ENCODE measurements around the gene SNX18.

The SNX18 gene

DNA sequence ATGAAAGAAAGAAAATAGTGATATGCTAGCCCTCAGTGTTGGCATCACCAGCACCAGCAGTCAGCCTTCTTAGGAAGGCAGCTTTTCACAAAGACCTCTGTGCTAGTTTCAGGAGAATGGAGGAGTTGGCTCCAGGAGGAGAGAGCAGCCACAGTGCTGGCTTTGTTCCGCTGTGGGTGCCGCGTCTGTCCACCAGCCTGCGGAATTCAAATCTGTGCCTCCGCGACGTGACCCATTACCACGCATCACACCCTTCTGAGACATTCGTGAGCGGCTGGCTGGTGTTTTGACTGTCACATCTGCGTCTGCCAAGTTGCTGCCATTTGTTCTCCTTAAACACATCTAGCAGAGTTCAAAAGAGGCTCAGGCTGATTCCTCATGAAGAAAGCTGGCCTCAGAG is 34.4 kb downstream of the SNX18 start:
- no peak for TF ChIP-seq EZH2phosphoT487 (IDR thresholded peaks at IDR 0.05; ENCODE audit: borderline replicate concordance, low read length)
- TF ChIP-seq CTCF (IDR thresholded peaks at IDR 0.05; ENCODE audit: low read depth, low read length, poor library complexity, severe bottlenecking), result no peak
- Histone ChIP-seq H3K9me2 (replicated peaks; ENCODE audit: control insufficient read depth, low read length) (no peaks in the 10 kb centered on the region), H3K9me3 (ENCODE audit: control insufficient read depth, insufficient read depth, low read length) (no peaks in the 10 kb centered on the region), H4K20me1 (ENCODE audit: control insufficient read depth, insufficient read depth, low read depth, low read length) (no peaks in the 10 kb centered on the region), H3K36me3 (ENCODE audit: control insufficient read depth, low read length) (no peaks in the 10 kb centered on the region), H3K27ac (ENCODE audit: low read depth, low read length) (no peak overlapping the region), H3K4me2 (ENCODE audit: low read length) (no peak overlapping the region), H3K4me1 (ENCODE audit: control insufficient read depth, low read length) (no peaks in the 10 kb centered on the region), H3K27me3 (ENCODE audit: control insufficient read depth, low read length) (no peaks in the 10 kb centered on the region), H3K79me2 (ENCODE audit: control insufficient read depth, low read length) (no peaks in the 10 kb centered on the region), H3F3A (ENCODE audit: control insufficient read depth, insufficient read depth) (no peaks in the 10 kb centered on the region), H3K4me3 (ENCODE audit: low read length) (no peak overlapping the region)

- Histone ChIP-seq H3K27me3 (ENCODE audit: control insufficient read depth, low read length) (no peaks in the 10 kb centered on the region), H3K9me2 (replicated peaks; ENCODE audit: control insufficient read depth, low read length) (no peaks in the 10 kb centered on the region), H3K4me2 (ENCODE audit: low read length) (no peak overlapping the region), H3K4me3 (ENCODE audit: low read length) (no peak overlapping the region), H3K79me2 (ENCODE audit: control insufficient read depth, low read length) (no peaks in the 10 kb centered on the region), H3F3A (ENCODE audit: control insufficient read depth, insufficient read depth) (no peaks in the 10 kb centered on the region), H3K36me3 (ENCODE audit: control insufficient read depth, low read length) (no peaks in the 10 kb centered on the region), H3K9me3 (ENCODE audit: control insufficient read depth, insufficient read depth, low read length) (no peaks in the 10 kb centered on the region), H4K20me1 (ENCODE audit: control insufficient read depth, insufficient read depth, low read depth, low read length) (no peaks in the 10 kb centered on the region), H3K4me1 (ENCODE audit: control insufficient read depth, low read length) (no peaks in the 10 kb centered on the region), H3K27ac (ENCODE audit: low read depth, low read length) (no peak overlapping the region)
- no peak for TF ChIP-seq EZH2phosphoT487 (IDR thresholded peaks at IDR 0.05; ENCODE audit: borderline replicate concordance, low read length)
- TF ChIP-seq CTCF (IDR thresholded peaks at IDR 0.05; ENCODE audit: low read depth, low read length, poor library complexity, severe bottlenecking), result no peak
Measured at GRCh38 chr5:54552446-54552845, 34.9 kb downstream of the SNX18 start.

- Histone ChIP-seq H3K9me2 (replicated peaks; ENCODE audit: control insufficient read depth, low read length) (no peaks in the 10 kb centered on the region), H4K20me1 (ENCODE audit: control insufficient read depth, insufficient read depth, low read depth, low read length) (no peaks in the 10 kb centered on the region), H3K27ac (ENCODE audit: low read depth, low read length) (no peak overlapping the region), H3K79me2 (ENCODE audit: control insufficient read depth, low read length) (no peaks in the 10 kb centered on the region), H3K27me3 (ENCODE audit: control insufficient read depth, low read length) (no peaks in the 10 kb centered on the region), H3K4me2 (ENCODE audit: low read length) (no peak overlapping the region), H3K4me1 (ENCODE audit: control insufficient read depth, low read length) (no peaks in the 10 kb centered on the region), H3K9me3 (ENCODE audit: control insufficient read depth, insufficient read depth, low read length) (no peaks in the 10 kb centered on the region), H3K4me3 (ENCODE audit: low read length) (no peak overlapping the region), H3F3A (ENCODE audit: control insufficient read depth, insufficient read depth) (no peaks in the 10 kb centered on the region), H3K36me3 (ENCODE audit: control insufficient read depth, low read length) (no peaks in the 10 kb centered on the region)
- TF ChIP-seq CTCF (IDR thresholded peaks at IDR 0.05; ENCODE audit: low read depth, low read length, poor library complexity, severe bottlenecking) (no peak), EZH2phosphoT487 (IDR thresholded peaks at IDR 0.05; ENCODE audit: borderline replicate concordance, low read length) (no peak)
Measured at GRCh38 chr5:54553659-54554207, 36.2 kb downstream of the SNX18 start.

Measured in DOHH2 (cell line).